Mucosa of descending colon (tissue), 3 donors: ENCODE data around the gene ZFAND3. TPM values are rescaled to one million over a fixed set of nuclear protein-coding genes. Genes with fewer than 3 reads are reported as not detected.

Experiments
- ATAC-seq: fragments of 200-7000 bp; cut with Tn5 transposase; one replicate; pipeline ENCODE4 v1.9.1; 2020; ENCODE audit warnings: mild to moderate bottlenecking, moderate library complexity
- DNase-seq, 3 donors: peaks; one replicate each; pipeline ENCODE4 v3.0.0-alpha.2; 2020
- H3K36me3 ChIP-seq: fragments of 200-600 bp; one replicate; pipeline ENCODE4 v1.8.0; 2021; ENCODE audit warnings: low read depth, mild to moderate bottlenecking
- H3K4me1 ChIP-seq: fragments of 200-600 bp; one replicate; pipeline ENCODE4 v1.8.0; 2021; ENCODE audit warnings: low read depth, mild to moderate bottlenecking
- H3K4me3 ChIP-seq: fragments of 200-600 bp; one replicate; pipeline ENCODE4 v1.8.0; 2021; ENCODE audit warnings: mild to moderate bottlenecking
- H3K9me3 ChIP-seq: fragments of 200-600 bp; one replicate; pipeline ENCODE4 v1.8.0; 2021; ENCODE audit warnings: mild to moderate bottlenecking
- intact Hi-C, 2 donors: fragments of 100-400 bp; cut with DNase I in 1 of 2; cut with micrococcal nuclease in 1 of 2; formaldehyde crosslinking; loops; one replicate each; pipeline versions ENCODE4 v1.11.0 to v1.11.1; 2022; cut with DNase I, micrococcal nuclease
- total RNA-seq, 3 donors: library from RNA; stranded (reverse); fragmentation: NEBNext Ultra II Directional in 2 of 3; extraction: Animal tissue kit (Norgen Biotek cat#: 25700) in 2 of 3; gene quantifications; one replicate each; pipeline versions ENCODE4 v1.2.1 to v1.2.4, GENCODE V29; 2021 to 2023
- TF ChIP-seq, protein P1 (sequence below): fragments of 200-600 bp; IDR thresholded peaks from one replicate; pipeline ENCODE4 v1.8.0; 2022; ENCODE audit warnings: antibody characterized with exemption, mild to moderate bottlenecking
- donor health status: DM: no; HTN: no; CAD: no; lungs with moderate emphysema.
- donor health status: DM: no; HTN: no; CAD: no.
- donor health status: DM: no; HTN: yes; CAD: no.

The ZFAND3 gene
- total RNA-seq, 3 donors from 2014 or later, result 63.9 to 84.0 (median 82.2) TPM

DNA sequence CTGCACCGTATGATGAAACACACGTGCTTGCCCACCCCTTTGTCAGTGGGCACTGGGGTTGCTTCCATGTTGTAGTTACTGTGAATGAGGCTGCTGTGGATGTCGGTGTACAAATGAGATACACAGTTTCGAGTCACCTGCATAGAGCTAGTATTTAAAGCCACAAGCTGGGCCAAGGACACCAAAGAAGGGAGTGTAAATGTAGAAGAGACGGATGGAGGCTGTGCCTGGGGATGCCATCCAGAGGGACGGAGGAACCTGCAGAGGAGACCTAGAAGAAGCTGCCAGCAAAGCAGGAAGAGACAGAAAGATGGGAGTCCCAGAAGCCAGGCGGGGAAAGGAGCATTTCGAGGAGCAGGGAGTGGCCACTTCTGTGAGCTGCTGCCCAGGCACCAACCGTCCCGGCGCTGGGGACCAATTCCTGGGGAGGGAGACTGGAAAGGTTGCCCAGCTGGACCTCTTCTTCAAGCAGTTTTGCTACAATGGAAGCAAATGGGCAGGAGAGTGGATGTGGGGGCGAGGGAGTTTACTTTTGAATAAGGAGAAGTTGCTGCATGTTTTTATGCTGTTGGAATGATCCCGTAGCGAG is 339.3 kb downstream of the ZFAND3 start:
- Histone ChIP-seq H3K4me3 (no peak overlapping the region), H3K9me3 (no peaks in the 10 kb centered on the region), H3K36me3 (no peaks in the 10 kb centered on the region), H3K4me1 (no peaks in the 10 kb centered on the region)
- TF ChIP-seq, protein P1, sequence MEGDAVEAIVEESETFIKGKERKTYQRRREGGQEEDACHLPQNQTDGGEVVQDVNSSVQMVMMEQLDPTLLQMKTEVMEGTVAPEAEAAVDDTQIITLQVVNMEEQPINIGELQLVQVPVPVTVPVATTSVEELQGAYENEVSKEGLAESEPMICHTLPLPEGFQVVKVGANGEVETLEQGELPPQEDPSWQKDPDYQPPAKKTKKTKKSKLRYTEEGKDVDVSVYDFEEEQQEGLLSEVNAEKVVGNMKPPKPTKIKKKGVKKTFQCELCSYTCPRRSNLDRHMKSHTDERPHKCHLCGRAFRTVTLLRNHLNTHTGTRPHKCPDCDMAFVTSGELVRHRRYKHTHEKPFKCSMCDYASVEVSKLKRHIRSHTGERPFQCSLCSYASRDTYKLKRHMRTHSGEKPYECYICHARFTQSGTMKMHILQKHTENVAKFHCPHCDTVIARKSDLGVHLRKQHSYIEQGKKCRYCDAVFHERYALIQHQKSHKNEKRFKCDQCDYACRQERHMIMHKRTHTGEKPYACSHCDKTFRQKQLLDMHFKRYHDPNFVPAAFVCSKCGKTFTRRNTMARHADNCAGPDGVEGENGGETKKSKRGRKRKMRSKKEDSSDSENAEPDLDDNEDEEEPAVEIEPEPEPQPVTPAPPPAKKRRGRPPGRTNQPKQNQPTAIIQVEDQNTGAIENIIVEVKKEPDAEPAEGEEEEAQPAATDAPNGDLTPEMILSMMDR, result no peak
- no peak for ATAC-seq
- intact Hi-C loops, result no loop called here
- DNase-seq, result no peak

DNA sequence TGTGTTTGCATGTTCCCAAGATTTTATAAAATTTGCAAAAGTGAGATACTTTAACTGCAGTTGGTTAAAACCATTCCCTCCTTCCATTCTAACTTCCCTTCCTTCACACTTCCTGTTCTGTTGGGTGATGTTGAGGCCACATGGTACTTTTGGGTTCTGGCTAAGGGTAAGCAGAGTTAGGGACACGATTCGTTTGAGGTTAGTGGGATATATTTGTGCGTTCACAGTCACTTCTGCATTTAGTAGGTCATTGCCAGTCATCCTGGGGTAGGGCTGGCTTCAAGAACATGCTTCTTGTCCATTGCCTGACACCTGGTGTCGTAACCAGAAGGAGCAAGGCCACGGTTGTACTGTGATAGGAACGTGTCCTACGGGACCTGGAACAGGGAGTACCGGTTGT is 340.1 kb downstream of the ZFAND3 start:
- Histone ChIP-seq H3K4me1 (no peaks in the 10 kb centered on the region), H3K9me3 (no peaks in the 10 kb centered on the region), H3K36me3 (no peaks in the 10 kb centered on the region), H3K4me3 (no peak overlapping the region)
- TF ChIP-seq, protein P1, result no peak
- ATAC-seq, result no peak
- intact Hi-C loops, result no loop called here
- DNase-seq, result no peak

DNA sequence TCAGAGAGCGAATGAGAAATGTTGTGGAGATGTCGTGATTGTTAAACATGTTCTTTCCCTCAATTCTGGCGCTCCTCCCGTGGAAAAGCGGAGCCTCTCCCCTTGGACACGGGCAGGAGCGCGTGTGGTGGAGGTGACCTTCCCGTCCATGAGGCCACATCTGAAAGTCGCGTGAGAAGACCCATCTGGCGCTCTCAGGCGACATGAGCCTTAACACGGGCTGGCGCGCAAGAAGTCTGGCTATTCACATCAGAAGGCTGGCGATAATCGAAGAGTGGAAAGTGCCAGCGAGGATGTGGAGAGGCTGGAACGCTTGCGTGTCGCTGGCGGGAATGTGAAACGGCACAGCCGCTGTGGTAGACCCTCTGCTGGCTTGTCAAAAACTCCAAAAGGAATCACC is 341.3 kb downstream of the ZFAND3 start:
- no peaks in the 10 kb centered on the region for H3K36me3 ChIP-seq
- intact Hi-C loops, result no loop called here

DNA sequence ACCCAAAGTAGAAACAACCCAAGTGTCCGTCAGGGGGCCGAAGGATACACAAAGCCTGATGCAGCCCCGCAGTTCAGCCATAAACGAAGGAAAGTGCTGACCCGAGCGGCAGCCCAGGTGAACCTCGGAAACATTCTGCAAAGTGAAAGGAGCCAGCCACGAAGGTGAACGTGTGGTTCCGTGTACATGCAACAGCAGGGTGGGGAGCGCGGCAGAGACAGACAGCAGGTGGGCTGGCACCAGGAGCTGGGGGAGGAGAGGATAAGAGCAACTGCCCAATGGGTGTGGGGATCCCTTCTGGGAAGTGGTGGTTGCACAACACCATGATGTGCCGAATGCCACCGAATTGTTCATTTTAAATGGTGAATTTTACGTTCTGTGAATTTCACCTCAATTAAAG is 341.8 kb downstream of the ZFAND3 start:
- no peaks in the 10 kb centered on the region for H3K36me3 ChIP-seq
- DNase-seq (no peak), ATAC-seq (no peak)
- no peaks in the 10 kb centered on the region for H3K9me3 ChIP-seq
- no peaks in the 10 kb centered on the region for H3K4me1 ChIP-seq
- intact Hi-C loops, result no loop called here
- no peak overlapping the region for H3K4me3 ChIP-seq
- TF ChIP-seq, protein P1, result no peak

More for the DNA sequence above, 341.3 kb downstream of the ZFAND3 start:
- Histone ChIP-seq H3K9me3 (no peaks in the 10 kb centered on the region), H3K4me3 (no peak overlapping the region), H3K4me1 (no peaks in the 10 kb centered on the region)
- no peak for DNase-seq
- ATAC-seq, result no peak
- TF ChIP-seq, protein P1, result no peak

DNA sequence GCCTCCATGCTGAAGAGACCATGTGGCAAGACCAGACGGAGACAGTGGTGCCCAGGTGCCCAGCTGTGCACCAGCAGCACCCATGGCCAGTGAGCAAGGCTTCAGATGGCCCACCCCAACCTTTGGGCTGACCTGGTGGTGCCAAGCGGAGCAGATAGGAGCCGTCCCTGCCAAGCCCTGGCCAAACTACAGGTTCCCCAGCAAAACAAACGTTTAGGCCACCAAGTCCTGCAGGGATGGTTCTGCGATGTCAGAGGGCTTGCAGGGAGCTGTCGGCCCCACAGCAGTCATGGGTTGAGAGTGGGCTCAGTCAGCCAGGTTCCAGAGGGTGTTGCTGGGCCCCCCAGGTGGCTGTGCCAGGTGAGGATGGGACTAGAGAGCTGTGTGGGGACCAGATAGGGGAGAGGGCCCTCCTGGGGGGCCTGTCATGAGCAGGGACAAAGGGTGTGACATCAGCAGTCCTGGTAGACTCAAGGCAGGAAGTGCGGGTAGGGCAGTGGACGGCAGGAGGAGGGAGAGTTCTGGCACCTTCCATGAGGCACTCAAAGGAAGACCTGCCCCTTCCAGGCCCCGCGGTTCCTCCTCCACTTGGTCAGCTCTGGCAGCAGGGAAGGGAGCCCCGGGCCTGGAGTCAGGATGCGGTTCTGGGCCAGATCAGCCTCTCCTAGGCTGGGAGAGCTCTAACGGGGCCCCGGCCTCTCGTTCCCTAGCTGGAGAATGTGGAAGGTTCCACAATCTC is 342.4 kb downstream of the ZFAND3 start:
- Histone ChIP-seq H3K9me3 (no peaks in the 10 kb centered on the region), H3K4me1 (no peaks in the 10 kb centered on the region), H3K4me3 (no peak overlapping the region), H3K36me3 (no peaks in the 10 kb centered on the region)
- no peak for DNase-seq
- ATAC-seq, result no peak
- TF ChIP-seq, protein P1, result no peak
- intact Hi-C loops, result no loop called here
